Pericardium fibroblast (primary cell): ENCODE data around the gene ARMC12. TPM values are rescaled to one million over a fixed set of nuclear protein-coding genes. Genes with fewer than 3 reads are reported as not detected.

Experiments used
- total RNA-seq: library from RNA; depleted of rRNA; stranded (reverse); fragments of >200 nt; gene quantifications from 2 replicates; pipeline ENCODE4 v1.2.3, GENCODE V29; 2015

ARMC12 gene
- total RNA-seq = 0.43 TPM in 1 of 2 replicates, not detected in the other

GRCh38 chr6:35736982-35737412, at the start of gene ARMC12:
ARMC12 (plus strand) TSS chr6:35737032; CDS start chr6:35737109, 77 bp downstream.

GRCh38 chr6:35688605-35689322, 48.1 kb upstream of the ARMC12 start, which contains the start of gene FKBP5:
FKBP5 (minus strand) TSS chr6:35688915; CDS start chr6:35642824, 46,091 bp downstream.

GRCh38 chr6:35776364-35777215, 39.8 kb downstream of the ARMC12 start, which contains the start of gene CLPSL2:
CLPSL2 (plus strand) TSS chr6:35776598; CDS start chr6:35776619, 21 bp downstream.

GRCh38 chr6:35780719-35781118, 43.9 kb downstream of the ARMC12 start, which contains the start of gene CLPSL1:
CLPSL1 (plus strand) TSS chr6:35781019; CDS start chr6:35781111, 92 bp downstream.

Other genes with a start within 250 kb of the ARMC12 start
- 14.9 and 29.2 TPM in 2 replicates for gene TEAD3, start 240.0 kb upstream of the ARMC12 start, total RNA-seq
- gene TULP1, start 224.1 kb upstream of the ARMC12 start, total RNA-seq = not detected in 2 replicates
- 172 and 205 TPM in 2 replicates for gene FKBP5, start 48.1 kb upstream of the ARMC12 start, total RNA-seq
- not detected in 2 replicates for gene CLPSL2, start 39.6 kb downstream of the ARMC12 start, total RNA-seq
- gene CLPSL1, start 44.0 kb downstream of the ARMC12 start, total RNA-seq = not detected in 2 replicates
- not detected in 2 replicates for gene CLPS, start 60.3 kb downstream of the ARMC12 start, total RNA-seq
- not detected in 2 replicates for gene LHFPL5, start 68.3 kb downstream of the ARMC12 start, total RNA-seq
- gene SRPK1, start 184.1 kb downstream of the ARMC12 start, total RNA-seq = 20.3 and 27.2 TPM in 2 replicates